GM21390 (cell line): ENCODE results near the gene BUB3.

Source experiments
- ATAC-seq: cut with Tn5 transposase; IDR thresholded peaks from one replicate; pipeline ENCODE4 v1.9.1; 2021; ENCODE audit not compliant: unreplicated experiment

Gene BUB3

GRCh38 chr10:123140983-123141390 is 13.2 kb upstream of the BUB3 start:
- ATAC-seq: no peak

GRCh38 chr10:123141791-123142700 is 12.2 kb upstream of the BUB3 start:
- ATAC-seq: no peak

GRCh38 chr10:123142701-123143161 is 11.5 kb upstream of the BUB3 start:
- no peak for ATAC-seq

GRCh38 chr10:123143162-123143824 is 10.9 kb upstream of the BUB3 start:
- no peak for ATAC-seq

GRCh38 chr10:123143825-123144168 is 10.4 kb upstream of the BUB3 start:
- no peak for ATAC-seq

- no peak for ATAC-seq
These were observed 9.3 kb upstream of the BUB3 start for GRCh38 chr10:123144697-123145541.

GRCh38 chr10:123145542-123146012 is 8.6 kb upstream of the BUB3 start:
- ATAC-seq: no peak

- ATAC-seq: no peak
These were observed 7.9 kb upstream of the BUB3 start for GRCh38 chr10:123146013-123146893.

GRCh38 chr10:123146894-123147634 is 7.1 kb upstream of the BUB3 start:
- no peak for ATAC-seq

GRCh38 chr10:123147635-123148413 is 6.4 kb upstream of the BUB3 start, which contains the start of gene HMX2:
TSS of gene HMX2 (plus strand) at chr10:123148136. CDS start at chr10:123148379, 243 bp downstream.
- no peak for ATAC-seq

- ATAC-seq: no peak
These were observed 5.6 kb upstream of the BUB3 start for GRCh38 chr10:123148414-123149161.

GRCh38 chr10:123149162-123149567 is 5.0 kb upstream of the BUB3 start:
- ATAC-seq: no peak

- ATAC-seq: no peak
These were observed 4.5 kb upstream of the BUB3 start for GRCh38 chr10:123149568-123150270.

- no peak for ATAC-seq
These were observed 3.8 kb upstream of the BUB3 start for GRCh38 chr10:123150271-123150985.

GRCh38 chr10:123150986-123151736 is 3.0 kb upstream of the BUB3 start:
- no peak for ATAC-seq

GRCh38 chr10:123151737-123152135 is 2.5 kb upstream of the BUB3 start:
- no peak for ATAC-seq
